Measurements from ENCODE around the gene PDE1C.

The PDE1C gene

GRCh38 chr7:32070406-32071360, at the start of gene PDE1C:
PDE1C (minus strand) TSS chr7:32070407.
- no peak for TF ChIP-seq CTCF (IDR thresholded peaks at IDR 0.05; ENCODE audit: low read depth, low read length)
- no peak for DNase-seq (ENCODE audit: extremely low read depth, low read depth)

GRCh38 chr7:32119790-32120196, 49.6 kb upstream of the PDE1C start:
- DNase-seq (ENCODE audit: extremely low read depth, low read depth), result no peak
- TF ChIP-seq CTCF (IDR thresholded peaks at IDR 0.05; ENCODE audit: low read depth, low read length), result no peak

GRCh38 chr7:32117837-32118236, 47.6 kb upstream of the PDE1C start:
- no peak for DNase-seq (ENCODE audit: extremely low read depth, low read depth)
- TF ChIP-seq CTCF (IDR thresholded peaks at IDR 0.05; ENCODE audit: low read depth, low read length), result no peak

- TF ChIP-seq CTCF (IDR thresholded peaks at IDR 0.05; ENCODE audit: low read depth, low read length), result no peak
- no peak for DNase-seq (ENCODE audit: extremely low read depth, low read depth)
Measured at GRCh38 chr7:32116436-32116835, 46.2 kb upstream of the PDE1C start.

- TF ChIP-seq CTCF (IDR thresholded peaks at IDR 0.05; ENCODE audit: low read depth, low read length), result no peak
- no peak for DNase-seq (ENCODE audit: extremely low read depth, low read depth)
Measured at GRCh38 chr7:32115831-32116230, 45.6 kb upstream of the PDE1C start.

- TF ChIP-seq CTCF (IDR thresholded peaks at IDR 0.05; ENCODE audit: low read depth, low read length), result no peak
- DNase-seq (ENCODE audit: extremely low read depth, low read depth), result no peak
Measured at GRCh38 chr7:32108651-32109050, 38.4 kb upstream of the PDE1C start.

GRCh38 chr7:32104766-32105165, 34.6 kb upstream of the PDE1C start:
- DNase-seq (ENCODE audit: extremely low read depth, low read depth), result no peak

More at GRCh38 chr7:32104766-32105165, 34.6 kb upstream of the PDE1C start:
- TF ChIP-seq CTCF (IDR thresholded peaks at IDR 0.05; ENCODE audit: low read depth, low read length), result no peak

Measured in AG09319 (cell line).